Rectal smooth muscle tissue (tissue), 1 donor: ENCODE data around the gene RASD2.

ENCODE experiments used
- H3K27ac ChIP-seq: one replicate; pipeline ENCODE4 v1.7.0; 2013; ENCODE audit warnings: low read depth, low read length, inconsistent platforms
- H3K27me3 ChIP-seq: one replicate; pipeline ENCODE4 v1.7.0; 2013; ENCODE audit warnings: low read length; ENCODE audit not compliant: control insufficient read depth, insufficient read depth
- H3K36me3 ChIP-seq: one replicate; pipeline ENCODE4 v1.7.0; 2013; ENCODE audit warnings: low read length; ENCODE audit not compliant: control insufficient read depth, insufficient read depth
- H3K4me1 ChIP-seq: one replicate; pipeline ENCODE4 v1.7.0; 2013; ENCODE audit warnings: low read length; ENCODE audit not compliant: control insufficient read depth, insufficient read depth
- H3K4me3 ChIP-seq: one replicate; pipeline ENCODE4 v1.7.0; 2013; ENCODE audit warnings: low read length
- H3K9ac ChIP-seq: one replicate; pipeline ENCODE4 v1.7.0; 2013; ENCODE audit warnings: low read length

The RASD2 gene

GRCh38 chr22:35522225-35523149, 18.1 kb upstream of the RASD2 start:
- Histone ChIP-seq H3K4me1 (no peaks in the 10 kb centered on the region), H3K4me3 (no peak overlapping the region), H3K27ac (no peak overlapping the region), H3K36me3 (no peaks in the 10 kb centered on the region), H3K27me3 (no peaks in the 10 kb centered on the region), H3K9ac (no peak overlapping the region)

DNA sequence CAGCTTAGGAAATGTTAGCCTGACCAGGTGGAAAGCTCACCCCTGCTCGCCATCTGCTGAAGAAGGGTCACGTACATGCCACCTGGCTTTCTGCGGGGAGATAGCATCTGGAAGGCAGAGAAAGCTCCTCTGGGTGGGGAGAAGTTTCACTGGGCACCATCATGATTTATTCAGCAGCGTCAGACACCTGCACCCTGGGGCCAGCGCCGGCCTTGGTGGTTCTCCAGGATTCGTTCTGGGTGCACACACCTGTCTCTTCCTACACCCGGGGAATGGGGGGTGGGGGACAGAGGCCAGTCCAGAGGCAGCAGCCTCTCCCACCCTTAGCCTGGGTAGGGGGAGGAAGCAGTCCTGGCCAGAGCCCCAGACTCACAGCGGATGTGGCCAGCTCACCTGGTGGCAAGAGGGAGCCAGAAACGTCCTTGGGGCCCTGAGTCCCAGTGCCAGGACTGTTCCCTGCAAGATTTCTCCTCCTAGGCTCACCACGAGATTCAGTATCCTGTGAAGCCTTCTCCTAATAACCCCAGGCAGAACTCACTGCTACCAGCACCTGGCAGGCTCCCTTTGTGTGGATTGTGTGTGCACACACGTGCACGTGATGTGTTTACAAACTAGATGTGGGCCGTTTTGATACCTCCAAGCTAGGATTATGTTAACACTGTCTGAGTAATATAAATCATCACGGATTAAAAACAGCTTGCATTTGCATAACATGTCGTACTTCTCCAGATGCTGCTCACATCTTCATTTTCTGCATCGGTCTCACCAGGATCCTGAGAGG, 17.3 kb upstream of the RASD2 start:
- Histone ChIP-seq H3K4me3 (no peak overlapping the region), H3K27me3 (no peaks in the 10 kb centered on the region), H3K9ac (no peak overlapping the region), H3K4me1 (no peaks in the 10 kb centered on the region), H3K27ac (no peak overlapping the region), H3K36me3 (no peaks in the 10 kb centered on the region)

GRCh38 chr22:35524966-35525686, 15.5 kb upstream of the RASD2 start:
- Histone ChIP-seq H3K4me3 (no peak overlapping the region), H3K27ac (peak overlapping the region; percentile 73), H3K4me1 (no peaks in the 10 kb centered on the region), H3K9ac (no peak overlapping the region), H3K36me3 (no peaks in the 10 kb centered on the region), H3K27me3 (no peaks in the 10 kb centered on the region)

- Histone ChIP-seq H3K27me3 (no peaks in the 10 kb centered on the region), H3K27ac (peak overlapping the region; percentile 73), H3K36me3 (no peaks in the 10 kb centered on the region), H3K9ac (no peak overlapping the region), H3K4me3 (no peak overlapping the region), H3K4me1 (no peaks in the 10 kb centered on the region)
These were observed 14.8 kb upstream of the RASD2 start for GRCh38 chr22:35525687-35526332.

DNA sequence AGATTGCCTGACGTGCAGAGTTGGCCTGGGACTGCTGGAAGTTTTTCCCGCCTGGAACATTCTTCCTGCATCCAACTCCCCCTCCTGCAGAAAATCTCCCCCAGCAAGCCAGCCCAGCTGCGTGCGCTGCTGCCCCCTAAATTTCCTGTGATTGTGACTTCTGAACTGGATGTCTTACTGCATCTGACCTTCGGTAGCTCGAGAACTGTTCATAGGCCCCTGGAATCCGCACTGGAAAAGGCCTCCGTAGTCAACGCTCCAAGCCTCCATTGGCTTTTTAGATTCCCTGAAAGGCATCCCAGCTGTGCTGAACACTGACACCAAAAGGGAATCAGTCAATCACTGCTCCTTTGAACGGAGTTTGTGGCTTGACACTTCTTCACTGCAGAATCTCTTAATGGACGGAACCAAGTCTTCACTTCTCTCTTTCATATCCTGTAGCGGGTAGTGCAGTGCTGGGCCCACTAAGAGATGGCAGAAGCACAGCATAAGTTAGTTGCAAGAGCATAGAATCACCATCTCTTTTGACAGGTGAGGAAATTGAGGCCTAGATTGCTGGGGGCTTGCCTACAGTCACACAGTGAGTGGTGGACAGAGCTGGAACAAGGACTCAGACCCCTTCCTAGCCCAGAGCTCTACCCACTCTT, 14.2 kb upstream of the RASD2 start:
- Histone ChIP-seq H3K4me1 (no peaks in the 10 kb centered on the region), H3K9ac (no peak overlapping the region), H3K27ac (no peak overlapping the region), H3K4me3 (no peak overlapping the region), H3K27me3 (no peaks in the 10 kb centered on the region), H3K36me3 (no peaks in the 10 kb centered on the region)

GRCh38 chr22:35528927-35529326, 11.7 kb upstream of the RASD2 start:
- no peaks in the 10 kb centered on the region for H3K36me3 ChIP-seq
- no peak overlapping the region for H3K27ac ChIP-seq
- H3K27me3 ChIP-seq = no peaks in the 10 kb centered on the region
- no peak overlapping the region for H3K9ac ChIP-seq
- no peaks in the 10 kb centered on the region for H3K4me1 ChIP-seq
- H3K4me3 ChIP-seq = no peak overlapping the region

DNA sequence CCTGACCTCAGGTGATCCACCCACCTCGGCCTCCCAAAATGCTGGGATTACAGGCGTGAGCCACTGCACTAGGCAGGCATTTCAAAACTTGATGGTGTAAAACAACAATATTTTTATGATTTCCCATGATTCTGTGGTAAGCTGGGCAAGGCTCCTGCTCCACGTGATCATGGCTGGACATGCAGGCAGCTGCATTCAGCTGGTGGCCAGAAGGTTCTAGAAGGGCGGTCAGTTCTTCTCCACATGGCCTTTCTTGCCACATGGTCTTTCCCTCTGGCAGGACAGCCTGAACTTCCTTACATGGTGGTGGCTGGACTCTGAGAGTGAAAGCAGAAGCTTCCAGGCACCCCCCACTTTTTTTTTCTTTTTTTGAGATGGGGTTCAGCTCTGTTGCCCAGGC, 9.9 kb upstream of the RASD2 start:
- H3K27me3 ChIP-seq = no peaks in the 10 kb centered on the region
- H3K4me3 ChIP-seq = no peak overlapping the region
- H3K9ac ChIP-seq = no peak overlapping the region
- no peaks in the 10 kb centered on the region for H3K36me3 ChIP-seq
- no peaks in the 10 kb centered on the region for H3K4me1 ChIP-seq
- no peak overlapping the region for H3K27ac ChIP-seq

- Histone ChIP-seq H3K27ac (no peak overlapping the region), H3K4me3 (no peak overlapping the region), H3K9ac (no peak overlapping the region), H3K27me3 (no peaks in the 10 kb centered on the region), H3K4me1 (no peaks in the 10 kb centered on the region), H3K36me3 (no peaks in the 10 kb centered on the region)
These were observed 9.4 kb upstream of the RASD2 start for GRCh38 chr22:35531202-35531601.

- no peaks in the 10 kb centered on the region for H3K4me1 ChIP-seq
- no peak overlapping the region for H3K4me3 ChIP-seq
- no peaks in the 10 kb centered on the region for H3K36me3 ChIP-seq
- H3K27ac ChIP-seq = no peak overlapping the region
- no peak overlapping the region for H3K9ac ChIP-seq
- H3K27me3 ChIP-seq = no peaks in the 10 kb centered on the region
These were observed 9.0 kb upstream of the RASD2 start for GRCh38 chr22:35531676-35532075.

- Histone ChIP-seq H3K4me3 (no peak overlapping the region), H3K9ac (no peak overlapping the region), H3K36me3 (no peaks in the 10 kb centered on the region), H3K27me3 (no peaks in the 10 kb centered on the region), H3K4me1 (no peaks in the 10 kb centered on the region), H3K27ac (no peak overlapping the region)
These were observed 7.1 kb upstream of the RASD2 start for GRCh38 chr22:35533365-35534029.

DNA sequence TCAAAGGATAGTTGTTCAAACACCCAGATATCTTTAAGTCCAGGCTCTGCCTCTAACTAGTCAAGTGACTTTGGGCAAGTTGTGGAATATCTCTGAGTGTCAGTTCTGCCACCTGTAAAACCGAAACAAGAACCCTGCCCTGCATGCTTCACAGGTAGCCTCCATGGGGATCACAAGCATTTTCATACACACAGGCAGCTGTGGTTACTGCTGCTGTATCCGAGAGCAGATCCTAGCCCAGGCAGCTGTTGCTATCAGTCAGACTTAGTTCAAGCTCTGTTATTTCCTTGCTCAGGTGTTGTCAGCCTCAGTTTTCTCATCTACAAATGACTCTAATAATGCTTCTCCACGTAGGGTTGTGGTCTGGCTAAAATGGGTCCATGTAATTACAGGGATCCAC, 6.5 kb upstream of the RASD2 start:
- Histone ChIP-seq H3K4me1 (no peaks in the 10 kb centered on the region), H3K36me3 (no peaks in the 10 kb centered on the region), H3K9ac (no peak overlapping the region), H3K27ac (no peak overlapping the region), H3K27me3 (no peaks in the 10 kb centered on the region), H3K4me3 (no peak overlapping the region)
